GM12801 (cell line): ENCODE results near the gene FXYD2.

ENCODE experiments used
- CTCF ChIP-seq: IDR thresholded peaks from one replicate; pipeline ENCODE4 v1.5.1; 2011; ENCODE audit warnings: control low read depth; ENCODE audit not compliant: insufficient read length; ENCODE audit errors: extremely low read depth

Gene FXYD2

GRCh38 chr11:117831661-117832415 lies 7.3 kb upstream of the FXYD2 start:
- TF ChIP-seq CTCF, result no peak

DNA sequence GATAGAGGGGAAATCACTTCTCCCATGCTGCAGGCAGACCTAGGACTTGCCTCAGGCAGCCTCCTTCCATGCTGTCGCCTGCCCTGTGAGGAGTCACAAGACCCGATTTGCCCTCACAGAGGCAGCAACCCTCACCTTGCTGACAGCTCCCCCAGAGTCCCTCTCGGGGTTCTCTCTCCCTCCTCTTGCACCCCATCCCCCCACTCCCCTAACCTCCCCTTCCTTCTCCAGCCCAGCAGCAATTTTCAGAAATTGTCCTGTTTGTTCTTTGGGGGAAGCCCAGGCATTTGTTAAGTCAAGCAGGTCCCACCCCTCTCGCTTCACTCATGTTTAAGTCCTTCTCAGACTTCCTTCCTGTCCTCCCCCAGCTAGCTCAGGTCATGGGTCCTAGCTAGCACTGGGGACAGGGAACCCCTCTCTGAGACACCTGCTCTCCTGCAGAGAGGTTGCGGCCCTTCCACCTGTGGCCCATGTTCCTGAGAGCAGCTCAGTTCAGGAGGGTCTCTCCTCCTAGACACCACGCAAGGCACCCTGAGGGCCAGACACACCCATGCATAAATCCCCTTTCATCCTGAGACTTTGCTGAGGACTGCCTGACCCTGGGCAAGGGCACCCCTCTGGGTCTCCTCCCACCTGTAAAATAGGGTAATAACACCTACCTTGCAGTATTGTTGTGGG lies 6.3 kb upstream of the FXYD2 start:
- no peak for TF ChIP-seq CTCF

GRCh38 chr11:117830072-117830471 lies 5.5 kb upstream of the FXYD2 start:
- TF ChIP-seq CTCF, result no peak

GRCh38 chr11:117829369-117829725 lies 4.8 kb upstream of the FXYD2 start:
- TF ChIP-seq CTCF, result no peak

- no peak for TF ChIP-seq CTCF
Observed at GRCh38 chr11:117828611-117829368, 4.2 kb upstream of the FXYD2 start.

GRCh38 chr11:117827521-117828511 lies 3.3 kb upstream of the FXYD2 start:
- TF ChIP-seq CTCF, result no peak
